HT1080 (cell line): Measurements from ENCODE around the gene CTNNA2. TPM values are rescaled to one million over a fixed set of nuclear protein-coding genes. Genes with fewer than 3 reads are reported as not detected.
"Not testable (repeated sequence)": the region's sequence is repeated elsewhere in the genome, so short reads cannot be mapped to it uniquely, and the experiment has no call there.

Experiments used
- DNase-seq: peaks from one replicate; pipeline ENCODE4 v3.0.0-alpha.2; 2015; ENCODE audit warnings: low read depth
- total RNA-seq: library from RNA; depleted of rRNA; stranded (reverse); fragments of >200 nt; shearing (Covaris generic); gene quantifications from 2 replicates; pipeline ENCODE4 v1.2.3, GENCODE V29; 2014

CTNNA2 gene
- total RNA-seq, 1 experiment from 2014 or later, result not detected

- no peak for DNase-seq
These were observed 507.0 kb downstream of the CTNNA2 start for GRCh38 chr2:80019571-80020460.

GRCh38 chr2:80022018-80022417 is 509.2 kb downstream of the CTNNA2 start:
- DNase-seq, result no peak

- DNase-seq, result no peak
These were observed 513.3 kb downstream of the CTNNA2 start for GRCh38 chr2:80026040-80026729.

- no peak for DNase-seq
These were observed 515.2 kb downstream of the CTNNA2 start for GRCh38 chr2:80028051-80028450.

GRCh38 chr2:80028584-80028983 is 515.7 kb downstream of the CTNNA2 start:
- no peak for DNase-seq

- no peak for DNase-seq
These were observed 517.3 kb downstream of the CTNNA2 start for GRCh38 chr2:80030135-80030534.

- not testable (repeated sequence) for DNase-seq
These were observed 519.8 kb downstream of the CTNNA2 start for GRCh38 chr2:80032684-80033083.

GRCh38 chr2:80035749-80036285 is 523.0 kb downstream of the CTNNA2 start:
- DNase-seq, result no peak

GRCh38 chr2:80037310-80037709 is 524.5 kb downstream of the CTNNA2 start:
- no peak for DNase-seq

GRCh38 chr2:80040226-80040625 is 527.4 kb downstream of the CTNNA2 start:
- DNase-seq, result no peak

- DNase-seq, result no peak
These were observed 529.8 kb downstream of the CTNNA2 start for GRCh38 chr2:80042635-80043034.

GRCh38 chr2:80048296-80048695 is 535.4 kb downstream of the CTNNA2 start:
- DNase-seq, result no peak

GRCh38 chr2:80050246-80050645 is 537.4 kb downstream of the CTNNA2 start:
- no peak for DNase-seq

GRCh38 chr2:80053522-80054345 is 540.9 kb downstream of the CTNNA2 start:
- DNase-seq, result no peak

- peak; percentile 29 for DNase-seq
These were observed 541.5 kb downstream of the CTNNA2 start for GRCh38 chr2:80054346-80054675.

- DNase-seq, result no peak
These were observed 545.1 kb downstream of the CTNNA2 start for GRCh38 chr2:80057956-80058355.

GRCh38 chr2:80058562-80058961 is 545.7 kb downstream of the CTNNA2 start:
- DNase-seq, result no peak

- DNase-seq, result no peak
These were observed 546.6 kb downstream of the CTNNA2 start for GRCh38 chr2:80059447-80059846.

GRCh38 chr2:80061881-80062280 is 549.0 kb downstream of the CTNNA2 start:
- DNase-seq, result no peak

GRCh38 chr2:80062298-80062697 is 549.4 kb downstream of the CTNNA2 start:
- no peak for DNase-seq

- no peak for DNase-seq
These were observed 555.3 kb downstream of the CTNNA2 start for GRCh38 chr2:80068038-80068731.
